ENCODE results near the gene GPATCH4.

Gene GPATCH4

DNA sequence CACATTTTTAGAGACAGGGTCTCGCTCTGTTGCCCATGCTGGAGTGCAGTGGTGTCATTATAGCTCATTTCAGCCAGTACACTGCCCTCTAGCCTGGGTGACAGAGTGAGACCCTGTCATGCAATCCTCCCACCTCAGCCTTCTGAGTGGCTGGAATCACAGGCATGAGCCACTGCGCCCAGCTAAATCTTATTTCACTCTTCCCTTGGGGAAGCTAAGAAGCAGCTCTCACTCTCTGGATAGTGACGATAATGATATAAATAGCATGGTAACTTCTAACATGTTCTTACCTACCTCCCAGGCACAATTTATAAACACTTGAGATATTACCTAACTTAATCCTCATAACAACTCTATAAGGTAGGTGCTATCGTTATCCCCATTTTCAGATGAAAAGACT is 53.8 kb downstream of the GPATCH4 start:
- no peak for TF ChIP-seq ZNF274 (IDR thresholded peaks at IDR 0.05; ENCODE audit: low read depth, low read length)
- H3K4me3 ChIP-seq (ENCODE audit: low read length): no peak overlapping the region

DNA sequence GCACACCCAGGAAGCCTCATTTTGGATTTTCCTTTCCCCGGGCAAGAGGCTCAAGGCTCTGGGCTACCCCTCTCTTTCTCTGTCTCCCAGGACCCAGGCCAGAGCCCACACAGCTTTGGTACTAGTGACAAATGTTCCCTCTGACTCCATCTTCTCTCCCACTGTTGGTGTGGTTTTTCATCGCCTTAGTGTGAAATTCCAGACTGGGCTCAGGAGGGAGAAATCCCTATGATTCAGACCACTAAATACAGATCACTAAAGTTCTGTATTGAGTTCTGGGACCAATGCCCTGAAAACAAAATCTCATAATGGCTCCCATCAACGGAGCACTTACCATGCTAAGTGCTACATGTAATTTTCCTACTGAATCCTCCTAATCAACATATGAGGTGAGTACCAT is 55.0 kb downstream of the GPATCH4 start:
- TF ChIP-seq ZNF274 (IDR thresholded peaks at IDR 0.05; ENCODE audit: low read depth, low read length): no peak
- no peak overlapping the region for H3K4me3 ChIP-seq (ENCODE audit: low read length)

- no peak overlapping the region for H3K4me3 ChIP-seq (ENCODE audit: low read length)
- TF ChIP-seq ZNF274 (IDR thresholded peaks at IDR 0.05; ENCODE audit: low read depth, low read length): no peak
Measured at GRCh38 chr1:156544592-156545102, 56.6 kb downstream of the GPATCH4 start.
